ENCODE data around the gene PCBD2. TPM values are rescaled to one million over a fixed set of nuclear protein-coding genes. Genes with fewer than 3 reads are reported as not detected.

Gene PCBD2
- total RNA-seq, 1 experiment from 2014 or later = 10.9 TPM

GRCh38 chr5:134975078-134975715, 70.3 kb downstream of the PCBD2 start:
- Histone ChIP-seq H3K79me2 (ENCODE audit: insufficient read depth, low read length) (no peaks in the 10 kb centered on the region), H4K20me1 (ENCODE audit: insufficient read depth) (no peaks in the 10 kb centered on the region), H3K9me2 (ENCODE audit: insufficient read depth) (no peaks in the 10 kb centered on the region), H3K9me3 (ENCODE audit: control insufficient read depth in 1 of 2, insufficient read depth in 1 of 2, low read depth in 1 of 2, low read length in 2 of 2) (no peaks in the 10 kb centered on the region), H3K4me3 (replicated peaks in 1 of 2; ENCODE audit: low read depth in 1 of 2, low read length in 2 of 2) (no peak overlapping the region), H3K4me1 (ENCODE audit: control insufficient read depth in 1 of 2, insufficient read depth in 2 of 2, low read length in 2 of 2) (no peaks in the 10 kb centered on the region), H3K9ac (ENCODE audit: low read length) (no peak overlapping the region), H3K27me3 (ENCODE audit: insufficient read depth, low read length) (no peaks in the 10 kb centered on the region), H3K27ac (ENCODE audit: low read depth, low read length) (no peak overlapping the region), H3K36me3 (ENCODE audit: control insufficient read depth in 1 of 2, insufficient read depth in 2 of 2, low read length in 2 of 2) (no peaks in the 10 kb centered on the region), H2AFZ (ENCODE audit: low read depth, low read length, poor library complexity, severe bottlenecking) (no peak overlapping the region), H3K4me2 (ENCODE audit: low read length) (no peak overlapping the region)
- no peak for DNase-seq (ENCODE audit: low read depth, low spot score)
- ChIA-PET POLR2A (no interaction called here), RAD21 (ENCODE audit: low non-redundant PET in 1 of 2, low total read pairs in 2 of 2, uncharacterized antibody in 2 of 2, unreplicated experiment in 2 of 2) (no interaction called here), CTCF (no interaction called here)
- no peak for TF ChIP-seq POLR2AphosphoS5 (IDR thresholded peaks at IDR 0.05; ENCODE audit: low read depth, low read length)
- TF ChIP-seq YY1 (IDR thresholded peaks at IDR 0.05; ENCODE audit: extremely low read depth, insufficient replicate concordance, low read depth, low read length) = no peak
- TF ChIP-seq SP1 (IDR thresholded peaks at IDR 0.05; ENCODE audit: low read depth) = no peak
- no peak for TF ChIP-seq EZH2phosphoT487 (IDR thresholded peaks at IDR 0.05; ENCODE audit: borderline replicate concordance)
- no peak for TF ChIP-seq EZH2 (IDR thresholded peaks at IDR 0.05)
- TF ChIP-seq SRF (IDR thresholded peaks at IDR 0.05; ENCODE audit: low read depth) = no peak
- TF ChIP-seq SIN3A (IDR thresholded peaks at IDR 0.05; ENCODE audit: low read depth) = no peak
- ATAC-seq = no peak
- BruUV-seq (replicated peaks) = no TSS peak
- intact Hi-C loops (cut with micrococcal nuclease) = no loop called here

GRCh38 chr5:134975843-134976242, 70.9 kb downstream of the PCBD2 start:
- no peak overlapping the region for H3K27ac ChIP-seq (ENCODE audit: low read depth, low read length)
- intact Hi-C loops (cut with micrococcal nuclease) = no loop called here
- ChIA-PET CTCF (no interaction called here), RAD21 (ENCODE audit: low non-redundant PET in 1 of 2, low total read pairs in 2 of 2, uncharacterized antibody in 2 of 2, unreplicated experiment in 2 of 2) (no interaction called here), POLR2A (no interaction called here)
- no peak overlapping the region for H3K4me3 ChIP-seq (replicated peaks in 1 of 2; ENCODE audit: low read depth in 1 of 2, low read length in 2 of 2)
- no peaks in the 10 kb centered on the region for H3K27me3 ChIP-seq (ENCODE audit: insufficient read depth, low read length)
- no peak overlapping the region for H3K9ac ChIP-seq (ENCODE audit: low read length)
- no peak overlapping the region for H3K4me2 ChIP-seq (ENCODE audit: low read length)
- no peaks in the 10 kb centered on the region for H3K79me2 ChIP-seq (ENCODE audit: insufficient read depth, low read length)
- ATAC-seq (no peak), DNase-seq (ENCODE audit: low read depth, low spot score) (no peak)
- no peaks in the 10 kb centered on the region for H3K9me2 ChIP-seq (ENCODE audit: insufficient read depth)
- H3K4me1 ChIP-seq (ENCODE audit: control insufficient read depth in 1 of 2, insufficient read depth in 2 of 2, low read length in 2 of 2) = no peaks in the 10 kb centered on the region
- no peak for TF ChIP-seq SIN3A (IDR thresholded peaks at IDR 0.05; ENCODE audit: low read depth)
- TF ChIP-seq YY1 (IDR thresholded peaks at IDR 0.05; ENCODE audit: extremely low read depth, insufficient replicate concordance, low read depth, low read length) = no peak
- no peak for TF ChIP-seq EGR1 (IDR thresholded peaks at IDR 0.05; ENCODE audit: low read depth)
- no peak for TF ChIP-seq ATF3 (IDR thresholded peaks at IDR 0.05)
- no peak for TF ChIP-seq SP1 (IDR thresholded peaks at IDR 0.05; ENCODE audit: low read depth)
- TF ChIP-seq TCF7L2 (IDR thresholded peaks at IDR 0.05; ENCODE audit: borderline replicate concordance, extremely low read depth, insufficient read depth, insufficient read length) = no peak
- TF ChIP-seq CBX3 (IDR thresholded peaks at IDR 0.05; ENCODE audit: low read depth) = no peak
- no peak for TF ChIP-seq EZH2 (IDR thresholded peaks at IDR 0.05)
- TF ChIP-seq ZNF274 (IDR thresholded peaks at IDR 0.05; ENCODE audit: low read depth, low read length) = no peak
- no peaks in the 10 kb centered on the region for H3K9me3 ChIP-seq (ENCODE audit: control insufficient read depth in 1 of 2, insufficient read depth in 1 of 2, low read depth in 1 of 2, low read length in 2 of 2)
- no peaks in the 10 kb centered on the region for H4K20me1 ChIP-seq (ENCODE audit: insufficient read depth)
- BruUV-seq (replicated peaks) = no TSS peak
- no peaks in the 10 kb centered on the region for H3K36me3 ChIP-seq (ENCODE audit: control insufficient read depth in 1 of 2, insufficient read depth in 2 of 2, low read length in 2 of 2)
- H2AFZ ChIP-seq (ENCODE audit: low read depth, low read length, poor library complexity, severe bottlenecking) = no peak overlapping the region

Measured in HCT116 (cell line).